ENCODE data around the gene GIPC3.

DNA sequence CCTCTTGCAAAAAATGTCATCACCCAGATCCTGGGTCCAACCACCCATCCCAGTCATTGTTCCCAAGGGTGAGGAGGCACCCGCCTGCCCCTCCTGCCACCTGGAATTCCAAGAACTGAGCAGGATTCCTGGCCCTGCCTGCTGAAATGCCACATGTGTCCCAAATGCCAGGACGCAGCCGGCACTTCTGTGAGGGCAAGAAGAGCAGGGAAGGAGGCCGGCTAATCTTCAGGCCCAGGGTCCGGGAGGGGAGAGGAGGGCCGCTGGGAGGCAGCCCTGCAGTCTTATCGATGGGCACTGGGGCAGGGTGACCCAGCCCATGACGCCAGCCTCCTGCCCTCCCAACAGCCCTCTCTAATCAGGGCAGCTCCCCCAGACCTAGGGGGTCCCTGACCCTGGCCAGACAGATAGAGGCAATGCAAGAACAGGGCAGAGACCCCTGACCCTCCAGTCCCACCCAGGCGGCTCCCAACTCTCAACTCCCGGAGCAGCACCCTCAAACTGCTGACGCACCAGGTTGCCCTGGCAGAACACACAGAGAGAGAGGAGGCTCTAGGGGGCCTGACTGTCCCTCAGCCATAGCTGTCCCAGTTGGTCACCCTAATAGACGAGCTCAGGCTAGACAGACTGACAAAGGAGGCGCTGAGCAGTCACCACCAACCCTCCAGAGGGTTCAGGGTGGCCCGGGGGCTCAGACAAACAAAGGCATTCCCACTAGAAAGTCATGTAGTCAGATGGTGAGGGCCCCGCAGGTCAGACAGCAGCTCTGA, 29.4 kb upstream of the GIPC3 start:
- TF ChIP-seq, protein P1, sequence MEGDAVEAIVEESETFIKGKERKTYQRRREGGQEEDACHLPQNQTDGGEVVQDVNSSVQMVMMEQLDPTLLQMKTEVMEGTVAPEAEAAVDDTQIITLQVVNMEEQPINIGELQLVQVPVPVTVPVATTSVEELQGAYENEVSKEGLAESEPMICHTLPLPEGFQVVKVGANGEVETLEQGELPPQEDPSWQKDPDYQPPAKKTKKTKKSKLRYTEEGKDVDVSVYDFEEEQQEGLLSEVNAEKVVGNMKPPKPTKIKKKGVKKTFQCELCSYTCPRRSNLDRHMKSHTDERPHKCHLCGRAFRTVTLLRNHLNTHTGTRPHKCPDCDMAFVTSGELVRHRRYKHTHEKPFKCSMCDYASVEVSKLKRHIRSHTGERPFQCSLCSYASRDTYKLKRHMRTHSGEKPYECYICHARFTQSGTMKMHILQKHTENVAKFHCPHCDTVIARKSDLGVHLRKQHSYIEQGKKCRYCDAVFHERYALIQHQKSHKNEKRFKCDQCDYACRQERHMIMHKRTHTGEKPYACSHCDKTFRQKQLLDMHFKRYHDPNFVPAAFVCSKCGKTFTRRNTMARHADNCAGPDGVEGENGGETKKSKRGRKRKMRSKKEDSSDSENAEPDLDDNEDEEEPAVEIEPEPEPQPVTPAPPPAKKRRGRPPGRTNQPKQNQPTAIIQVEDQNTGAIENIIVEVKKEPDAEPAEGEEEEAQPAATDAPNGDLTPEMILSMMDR (IDR thresholded peaks at IDR 0.05) = no peak
- TF ChIP-seq POLR2A (IDR thresholded peaks at IDR 0.05) = no peak
